GM19035 (cell line): ENCODE results near the gene DPP7.
A peak's percentile ranks its signal among the peaks of the same experiment; 100 is the strongest.
"Not testable (repeated sequence)": the region's sequence is repeated elsewhere in the genome, so short reads cannot be mapped to it uniquely, and the experiment has no call there.

ENCODE experiments used
- ATAC-seq: cut with Tn5 transposase; IDR thresholded peaks from one replicate; pipeline ENCODE4 v1.9.1; 2021; ENCODE audit not compliant: unreplicated experiment

DPP7 gene

GRCh38 chr9:137075275-137075775 lies 39.2 kb downstream of the DPP7 start:
- no peak for ATAC-seq

GRCh38 chr9:137074657-137075274 lies 39.8 kb downstream of the DPP7 start:
- no peak for ATAC-seq

- ATAC-seq, result no peak
These were observed 40.5 kb downstream of the DPP7 start for GRCh38 chr9:137073992-137074399.

GRCh38 chr9:137071282-137071681 lies 43.3 kb downstream of the DPP7 start:
- no peak for ATAC-seq

GRCh38 chr9:137070906-137071275 lies 43.6 kb downstream of the DPP7 start:
- no peak for ATAC-seq

GRCh38 chr9:137070201-137070905 lies 44.2 kb downstream of the DPP7 start, which contains the start of gene SAPCD2:
Gene SAPCD2 (minus strand): TSS chr9:137070557. CDS start chr9:137070460, 97 bp downstream.
- ATAC-seq, result peak; percentile 77

- peak; percentile 11 for ATAC-seq
These were observed 44.9 kb downstream of the DPP7 start for GRCh38 chr9:137069508-137070091.

- no peak for ATAC-seq
These were observed 45.7 kb downstream of the DPP7 start for GRCh38 chr9:137068539-137069507.

GRCh38 chr9:137067860-137068538 lies 46.5 kb downstream of the DPP7 start:
- peak; percentile 32 for ATAC-seq

- ATAC-seq, result no peak
These were observed 48.3 kb downstream of the DPP7 start for GRCh38 chr9:137066096-137066861.

- no peak for ATAC-seq
These were observed 49.1 kb downstream of the DPP7 start for GRCh38 chr9:137065336-137065967.

- ATAC-seq, result no peak
These were observed 49.7 kb downstream of the DPP7 start for GRCh38 chr9:137064880-137065164.

- no peak for ATAC-seq
These were observed 50.3 kb downstream of the DPP7 start for GRCh38 chr9:137064027-137064879.

GRCh38 chr9:137063311-137064026 lies 51.1 kb downstream of the DPP7 start:
- ATAC-seq, result no peak

GRCh38 chr9:137062798-137063197 lies 51.7 kb downstream of the DPP7 start:
- ATAC-seq, result not testable (repeated sequence)

- ATAC-seq, result no peak
These were observed 52.1 kb downstream of the DPP7 start for GRCh38 chr9:137062384-137062783.
